ENCODE measurements around the gene CIRBP. TPM values are rescaled to one million over a fixed set of nuclear protein-coding genes. Genes with fewer than 3 reads are reported as not detected.

Gene CIRBP
- total and polyA plus RNA-seq, 9 of the 15 experiments (the other 6 are each of a cell fraction or from before 2014, with no cell fraction given) = 20.5 to 327 (median 176) TPM

DNA sequence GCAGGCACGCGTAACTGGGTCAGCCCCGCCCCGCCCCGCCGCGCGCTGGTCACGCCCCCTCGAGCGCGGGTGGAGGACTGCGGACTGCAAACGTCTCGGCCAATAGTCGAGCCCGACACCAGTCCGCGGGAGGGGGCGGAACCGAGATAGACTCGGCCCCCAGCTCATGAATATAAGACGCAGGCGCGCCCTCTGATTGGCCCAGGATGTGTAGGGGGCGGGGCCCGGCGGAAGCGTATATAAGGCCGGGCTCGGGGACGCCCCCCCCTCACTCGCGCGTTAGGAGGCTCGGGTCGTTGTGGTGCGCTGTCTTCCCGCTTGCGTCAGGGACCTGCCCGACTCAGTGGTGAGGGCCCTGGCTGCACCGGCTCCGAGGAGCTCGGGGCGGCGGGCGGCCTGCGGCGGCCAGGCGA is at the start of gene CIRBP (continued):
- TF ChIP-seq, protein P1, sequence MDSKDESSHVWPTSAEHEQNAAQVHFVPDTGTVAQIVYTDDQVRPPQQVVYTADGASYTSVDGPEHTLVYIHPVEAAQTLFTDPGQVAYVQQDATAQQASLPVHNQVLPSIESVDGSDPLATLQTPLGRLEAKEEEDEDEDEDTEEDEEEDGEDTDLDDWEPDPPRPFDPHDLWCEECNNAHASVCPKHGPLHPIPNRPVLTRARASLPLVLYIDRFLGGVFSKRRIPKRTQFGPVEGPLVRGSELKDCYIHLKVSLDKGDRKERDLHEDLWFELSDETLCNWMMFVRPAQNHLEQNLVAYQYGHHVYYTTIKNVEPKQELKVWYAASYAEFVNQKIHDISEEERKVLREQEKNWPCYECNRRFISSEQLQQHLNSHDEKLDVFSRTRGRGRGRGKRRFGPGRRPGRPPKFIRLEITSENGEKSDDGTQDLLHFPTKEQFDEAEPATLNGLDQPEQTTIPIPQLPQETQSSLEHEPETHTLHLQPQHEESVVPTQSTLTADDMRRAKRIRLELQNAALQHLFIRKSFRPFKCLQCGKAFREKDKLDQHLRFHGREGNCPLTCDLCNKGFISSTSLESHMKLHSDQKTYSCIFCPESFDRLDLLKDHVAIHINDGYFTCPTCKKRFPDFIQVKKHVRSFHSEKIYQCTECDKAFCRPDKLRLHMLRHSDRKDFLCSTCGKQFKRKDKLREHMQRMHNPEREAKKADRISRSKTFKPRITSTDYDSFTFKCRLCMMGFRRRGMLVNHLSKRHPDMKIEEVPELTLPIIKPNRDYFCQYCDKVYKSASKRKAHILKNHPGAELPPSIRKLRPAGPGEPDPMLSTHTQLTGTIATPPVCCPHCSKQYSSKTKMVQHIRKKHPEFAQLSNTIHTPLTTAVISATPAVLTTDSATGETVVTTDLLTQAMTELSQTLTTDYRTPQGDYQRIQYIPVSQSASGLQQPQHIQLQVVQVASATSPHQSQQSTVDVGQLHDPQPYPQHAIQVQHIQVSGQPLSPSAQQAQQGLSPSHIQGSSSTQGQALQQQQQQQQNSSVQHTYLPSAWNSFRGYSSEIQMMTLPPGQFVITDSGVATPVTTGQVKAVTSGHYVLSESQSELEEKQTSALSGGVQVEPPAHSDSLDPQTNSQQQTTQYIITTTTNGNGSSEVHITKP (IDR thresholded peaks at IDR 0.05; ENCODE audit: partially characterized antibody) = no peak
- TF ChIP-seq ZNF232 (CRISPR knock-in tag; IDR thresholded peaks at IDR 0.05) (no peak), ZNF583 (CRISPR knock-in tag; IDR thresholded peaks at IDR 0.05) (no peak), ZBTB1 (CRISPR knock-in tag; IDR thresholded peaks at IDR 0.05; ENCODE audit: borderline replicate concordance, low read depth) (0 out of 2 replicates have a peak, but pooled peaks have one; percentile 36), KAT8 (IDR thresholded peaks at IDR 0.05; ENCODE audit: low read depth) (no peak), POLR2B (IDR thresholded peaks at IDR 0.05; ENCODE audit: low read depth, partially characterized antibody) (peak; percentile 95), TBL1XR1 (IDR thresholded peaks at IDR 0.05; ENCODE audit: low read length in 2 of 2) (no peak), MTA3 (IDR thresholded peaks at IDR 0.05; ENCODE audit: borderline replicate concordance) (peak; percentile 100), CHCHD3 (CRISPR knock-in tag; IDR thresholded peaks at IDR 0.05) (0 out of 2 replicates have a peak, but pooled peaks have one; percentile 15), SMAD3 (CRISPR knock-in tag; conservative IDR thresholded peaks at IDR 0.05) (no peak), NR1H2 (CRISPR knock-in tag; IDR thresholded peaks at IDR 0.05) (no peak), ARID2 (IDR thresholded peaks at IDR 0.05) (no peak), TAF1 (IDR thresholded peaks at IDR 0.05; ENCODE audit: control insufficient read depth, extremely low read depth, insufficient read depth, low read length, severe bottlenecking) (peak; percentile 94), POLR3G (IDR thresholded peaks at IDR 0.05; ENCODE audit: extremely low read depth, insufficient read length, insufficient replicate concordance) (no peak), TCF15 (CRISPR knock-in tag; IDR thresholded peaks at IDR 0.05) (0 out of 2 replicates have a peak, but pooled peaks have one; percentile 31), KLF13 (tag; IDR thresholded peaks at IDR 0.05; ENCODE audit: borderline replicate concordance, low read depth) (peak; percentile 40; the same call in 1 of the 2 replicates), TFAM (CRISPR knock-in tag; conservative IDR thresholded peaks at IDR 0.05) (no peak), CXXC5 (CRISPR knock-in tag; IDR thresholded peaks at IDR 0.05) (peak; percentile 87), SPI1 (IDR thresholded peaks at IDR 0.05; ENCODE audit: borderline replicate concordance, low read depth, low read length) (no peak)
- TF ChIP-seq, protein P2, sequence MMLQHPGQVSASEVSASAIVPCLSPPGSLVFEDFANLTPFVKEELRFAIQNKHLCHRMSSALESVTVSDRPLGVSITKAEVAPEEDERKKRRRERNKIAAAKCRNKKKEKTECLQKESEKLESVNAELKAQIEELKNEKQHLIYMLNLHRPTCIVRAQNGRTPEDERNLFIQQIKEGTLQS (IDR thresholded peaks at IDR 0.05) = no peak
- TF ChIP-seq, protein P2 (CRISPR knock-in tag; conservative IDR thresholded peaks at IDR 0.05) = no peak

All from K562 (cell line).